CD4-positive, alpha-beta T cell treated with Interleukin-15 for 4 hours (primary cell): ENCODE data around the gene NFATC1.

Experiments used
- DNase-seq: peaks from one replicate; pipeline ENCODE4 v3.0.0-alpha.2; 2020; ENCODE audit warnings: low spot score

Gene NFATC1

GRCh38 chr18:79574938-79575525 lies 179.3 kb downstream of the NFATC1 start:
- no peak for DNase-seq

GRCh38 chr18:79575891-79576685 lies 180.4 kb downstream of the NFATC1 start:
- no peak for DNase-seq

GRCh38 chr18:79576686-79577351 lies 181.1 kb downstream of the NFATC1 start:
- DNase-seq, result no peak

DNA sequence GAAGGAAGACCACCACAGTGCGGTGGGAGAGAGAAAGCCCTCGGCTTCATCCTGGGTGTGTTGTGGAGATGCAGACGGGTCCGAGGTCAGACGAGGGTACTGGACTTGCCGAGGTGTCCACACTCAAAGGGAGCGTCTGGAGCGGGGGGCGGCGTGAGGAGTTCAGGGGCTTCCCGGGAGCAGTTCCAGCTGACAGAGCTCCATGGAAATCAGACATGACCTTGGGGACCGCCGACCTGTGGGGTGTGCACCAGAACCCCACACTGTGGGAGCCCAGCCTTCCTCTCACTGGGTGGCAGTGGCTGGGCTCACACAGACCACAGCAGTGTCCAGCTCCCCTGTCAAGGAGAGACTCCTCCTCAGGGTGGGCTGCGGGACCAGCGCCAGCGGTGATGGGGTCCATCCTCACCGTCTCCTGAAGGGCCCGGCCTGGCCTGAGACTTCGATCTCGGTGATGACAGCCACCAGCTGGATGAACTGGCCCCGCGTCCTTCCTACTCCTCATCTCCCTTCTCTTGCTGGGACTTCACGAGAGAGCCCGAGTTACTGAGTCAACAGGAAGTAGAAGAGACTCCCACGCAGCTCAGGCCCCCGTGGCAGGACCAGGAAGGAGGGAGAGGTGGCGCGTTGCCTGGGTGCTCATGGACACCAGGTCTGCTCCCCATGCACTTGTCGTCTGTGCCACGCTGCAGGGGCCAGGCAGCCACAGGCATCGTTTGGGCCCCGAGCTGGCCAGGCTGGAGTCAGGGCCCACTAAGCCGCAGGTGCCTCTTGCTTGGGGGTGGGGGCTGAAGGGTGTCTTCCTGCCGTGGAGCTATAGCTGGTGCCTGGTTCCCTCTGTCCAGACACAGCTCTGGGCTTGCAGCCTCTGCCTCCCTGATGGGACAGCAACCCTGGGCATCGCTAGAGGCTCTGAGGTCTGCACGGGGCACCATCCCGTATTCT lies 182.0 kb downstream of the NFATC1 start:
- DNase-seq, result no peak

GRCh38 chr18:79578396-79579260 lies 182.9 kb downstream of the NFATC1 start:
- no peak for DNase-seq
